HUES64 (cell line): Measurements from ENCODE around the gene KCP.

Experiments used
- H3K27ac ChIP-seq: 2 replicates; pipeline ENCODE4 v1.7.0; 2013; ENCODE audit warnings: low read depth, low read length, inconsistent platforms
- H3K27me3 ChIP-seq: 2 replicates; pipeline ENCODE4 v1.6.1; 2013; ENCODE audit warnings: mild to moderate bottlenecking, low read length; ENCODE audit not compliant: insufficient read depth
- H3K36me3 ChIP-seq: 2 replicates; pipeline ENCODE4 v1.6.1; 2013; ENCODE audit warnings: mild to moderate bottlenecking, low read length; ENCODE audit not compliant: insufficient read depth
- H3K4me1 ChIP-seq: 2 replicates; pipeline ENCODE4 v1.6.1; 2013; ENCODE audit warnings: mild to moderate bottlenecking, low read length, moderate library complexity; ENCODE audit not compliant: insufficient read depth
- H3K4me3 ChIP-seq: 2 replicates; pipeline ENCODE4 v1.5.1; 2013; ENCODE audit warnings: mild to moderate bottlenecking, low read length, moderate library complexity
- H3K9ac ChIP-seq: 2 replicates; pipeline ENCODE4 v1.6.1; 2013; ENCODE audit warnings: mild to moderate bottlenecking, low read depth, low read length
- H3K9me3 ChIP-seq: 2 replicates; pipeline ENCODE4 v1.6.1; 2013; ENCODE audit warnings: low read depth, low read length; ENCODE audit not compliant: insufficient read depth
- WGBS: fragments of 150-250, 120-280 bp; methylation state at CpG from one replicate; pipeline ENCODE4 v1.1.7; 2013; ENCODE audit warnings: missing lambda C conversion rate; 5-methylcytosine and 5-hydroxymethylcytosine counted together

KCP gene

GRCh38 chr7:128909625-128910568 lies 612 bp downstream of the KCP start:
- WGBS: under 1% methylated on average over 42 of the region's 42 CpGs
- Histone ChIP-seq H3K27me3 (peaks cover 44% of the 10 kb centered on the region), H3K36me3 (no peaks in the 10 kb centered on the region), H3K9me3 (no peaks in the 10 kb centered on the region), H3K4me3 (peak overlapping the region; percentile 56), H3K27ac (peak overlapping the region; percentile 35; the same call in 1 of the 2 replicates), H3K4me1 (peaks cover 21% of the 10 kb centered on the region), H3K9ac (peak overlapping the region; percentile 57)

- H3K4me1 ChIP-seq: peaks cover 17% of the 10 kb centered on the region
- H3K9ac ChIP-seq: no peak overlapping the region
- peak overlapping the region; percentile 56 for H3K4me3 ChIP-seq
- H3K27ac ChIP-seq: no peak overlapping the region
- 78% methylated on average over 6 of the region's 6 CpGs for WGBS
- no peaks in the 10 kb centered on the region for H3K9me3 ChIP-seq
- peaks cover 35% of the 10 kb centered on the region for H3K27me3 ChIP-seq
- H3K36me3 ChIP-seq: no peaks in the 10 kb centered on the region
Observed at GRCh38 chr7:128908750-128909624, 1.5 kb downstream of the KCP start.

- 94% methylated on average over 19 of the region's 19 CpGs for WGBS
- Histone ChIP-seq H3K9ac (no peak overlapping the region), H3K9me3 (no peaks in the 10 kb centered on the region)
Observed at GRCh38 chr7:128906766-128907559, 3.5 kb downstream of the KCP start.

GRCh38 chr7:128906001-128906765 lies 4.3 kb downstream of the KCP start:
- H3K36me3 ChIP-seq: no peaks in the 10 kb centered on the region
- H3K4me1 ChIP-seq: peaks cover 9% of the 10 kb centered on the region
- no peak overlapping the region for H3K4me3 ChIP-seq
- H3K27me3 ChIP-seq: peaks cover 30% of the 10 kb centered on the region
- no peaks in the 10 kb centered on the region for H3K9me3 ChIP-seq
- 87% methylated on average over 4 of the region's 5 CpGs for WGBS
- H3K27ac ChIP-seq: no peak overlapping the region
- H3K9ac ChIP-seq: no peak overlapping the region

More at GRCh38 chr7:128906766-128907559, 3.5 kb downstream of the KCP start:
- H3K27me3 ChIP-seq: peaks cover 32% of the 10 kb centered on the region
- H3K27ac ChIP-seq: no peak overlapping the region
- peaks cover 16% of the 10 kb centered on the region for H3K4me1 ChIP-seq
- no peaks in the 10 kb centered on the region for H3K36me3 ChIP-seq
- H3K4me3 ChIP-seq: no peak overlapping the region

GRCh38 chr7:128904381-128905197 lies 5.9 kb downstream of the KCP start:
- Histone ChIP-seq H3K36me3 (no peaks in the 10 kb centered on the region), H3K9ac (no peak overlapping the region), H3K9me3 (no peaks in the 10 kb centered on the region; the same call in 1 of the 2 replicates), H3K27ac (no peak overlapping the region), H3K4me1 (peaks cover 3% of the 10 kb centered on the region; the same call in 1 of the 2 replicates), H3K27me3 (peaks cover 14% of the 10 kb centered on the region), H3K4me3 (no peak overlapping the region)
- 71% methylated on average over 6 of the region's 8 CpGs for WGBS

GRCh38 chr7:128903621-128904361 lies 6.7 kb downstream of the KCP start:
- 89% methylated on average over 14 of the region's 14 CpGs for WGBS
- no peak overlapping the region for H3K27ac ChIP-seq
- peaks cover 7% of the 10 kb centered on the region for H3K9me3 ChIP-seq
- peaks cover 6% of the 10 kb centered on the region for H3K27me3 ChIP-seq
- H3K4me3 ChIP-seq: no peak overlapping the region
- H3K9ac ChIP-seq: no peak overlapping the region
- no peaks in the 10 kb centered on the region for H3K4me1 ChIP-seq
- H3K36me3 ChIP-seq: no peaks in the 10 kb centered on the region; the same call in 1 of the 2 replicates

- Histone ChIP-seq H3K4me3 (no peak overlapping the region), H3K9ac (no peak overlapping the region), H3K9me3 (peaks cover 11% of the 10 kb centered on the region), H3K4me1 (no peaks in the 10 kb centered on the region), H3K27ac (no peak overlapping the region), H3K36me3 (no peaks in the 10 kb centered on the region; the same call in 1 of the 2 replicates), H3K27me3 (no peaks in the 10 kb centered on the region)
- WGBS: 89% methylated on average over 12 of the region's 12 CpGs
Observed at GRCh38 chr7:128902761-128903585, 7.5 kb downstream of the KCP start.

GRCh38 chr7:128900237-128900636 lies 10.3 kb downstream of the KCP start:
- no CpG with 5 or more reads among the region's 1 CpG for WGBS
- H3K27ac ChIP-seq: no peak overlapping the region
- H3K9ac ChIP-seq: no peak overlapping the region
- H3K9me3 ChIP-seq: peaks cover 11% of the 10 kb centered on the region
- no peaks in the 10 kb centered on the region for H3K27me3 ChIP-seq
- H3K4me1 ChIP-seq: no peaks in the 10 kb centered on the region
- H3K4me3 ChIP-seq: no peak overlapping the region
- no peaks in the 10 kb centered on the region; the same call in 1 of the 2 replicates for H3K36me3 ChIP-seq
